H4 (cell line): ENCODE data around the gene MCUB. TPM values are rescaled to one million over a fixed set of nuclear protein-coding genes. Genes with fewer than 3 reads are reported as not detected.
"Not testable (repeated sequence)": the region's sequence is repeated elsewhere in the genome, so short reads cannot be mapped to it uniquely, and the experiment has no call there.

ENCODE experiments used
- DNase-seq: peaks from one replicate; pipeline ENCODE4 v3.0.0-alpha.2; 2015; ENCODE audit warnings: low spot score
- total RNA-seq: library from RNA; depleted of rRNA; stranded (reverse); fragments of >200 nt; shearing (Covaris generic); gene quantifications from 2 replicates; pipeline ENCODE4 v1.2.3, GENCODE V29; 2014

Gene MCUB
- total RNA-seq, 1 experiment from 2014 or later, result 11.1 TPM

GRCh38 chr4:109578846-109579245, 18.8 kb downstream of the MCUB start:
- DNase-seq, result no peak

- DNase-seq, result not testable (repeated sequence)
Measured at GRCh38 chr4:109579997-109580396, 20.0 kb downstream of the MCUB start.

DNA sequence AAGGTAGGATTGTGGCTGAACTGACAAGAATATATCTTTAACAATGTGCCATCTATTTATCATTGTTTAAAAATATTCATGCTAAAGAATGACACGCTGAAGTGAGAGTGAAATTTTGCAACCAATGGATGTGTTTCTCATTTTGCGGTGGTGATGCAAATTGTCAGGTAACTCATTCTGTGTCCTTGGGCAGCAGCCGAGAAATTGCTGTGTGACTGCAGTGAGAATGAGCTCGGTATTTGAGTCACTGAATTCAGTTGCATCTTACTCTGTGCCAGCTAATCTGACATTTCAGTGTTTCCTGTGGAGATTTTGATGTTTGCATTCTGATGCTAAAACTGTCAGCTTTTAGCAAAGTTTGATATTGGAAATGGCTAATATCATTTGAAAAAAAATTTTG, 28.1 kb downstream of the MCUB start:
- no peak for DNase-seq

- DNase-seq, result no peak
Measured at GRCh38 chr4:109589119-109589518, 29.1 kb downstream of the MCUB start.

DNA sequence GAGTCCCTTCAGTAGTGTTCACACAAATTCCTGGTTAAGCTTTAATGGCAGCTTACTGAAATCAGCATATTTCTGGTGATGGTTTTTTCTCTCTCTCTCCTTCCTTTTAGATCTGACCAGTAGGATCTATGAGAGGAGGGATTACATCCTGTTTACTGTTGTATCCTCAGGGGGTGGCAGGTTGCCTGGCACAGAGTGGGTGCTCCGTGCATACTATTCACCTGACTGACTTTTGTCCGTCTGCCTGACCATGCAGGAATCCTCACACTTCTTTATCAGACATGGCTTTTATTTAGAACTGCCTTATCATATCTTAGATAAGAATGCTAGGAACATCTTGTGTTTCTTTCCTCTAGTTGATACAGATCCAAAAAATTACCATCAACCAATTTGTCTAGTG, 29.6 kb downstream of the MCUB start:
- DNase-seq, result no peak

DNA sequence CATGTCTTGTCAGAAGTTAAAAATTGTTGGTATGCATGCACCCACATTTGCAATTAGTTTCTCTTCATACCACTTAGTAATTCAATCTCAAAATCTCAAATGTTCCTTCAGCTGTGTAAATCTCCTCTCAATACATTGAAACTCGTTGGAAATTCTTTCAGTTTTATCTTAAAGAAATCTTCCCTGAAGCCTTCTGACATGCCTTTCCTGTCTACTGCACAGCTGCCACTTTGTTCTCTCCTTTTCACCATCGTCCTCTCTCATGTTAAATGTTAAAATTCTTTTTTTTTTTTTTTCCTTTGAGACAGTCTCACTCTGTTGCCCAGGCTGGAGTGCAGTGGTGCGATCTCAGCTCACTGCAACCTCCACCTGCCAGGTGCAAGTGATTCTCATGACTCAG, 30.9 kb downstream of the MCUB start:
- no peak for DNase-seq

GRCh38 chr4:109592367-109592766, 32.3 kb downstream of the MCUB start:
- no peak for DNase-seq

- DNase-seq, result not testable (repeated sequence)
Measured at GRCh38 chr4:109595123-109595522, 35.1 kb downstream of the MCUB start.

DNA sequence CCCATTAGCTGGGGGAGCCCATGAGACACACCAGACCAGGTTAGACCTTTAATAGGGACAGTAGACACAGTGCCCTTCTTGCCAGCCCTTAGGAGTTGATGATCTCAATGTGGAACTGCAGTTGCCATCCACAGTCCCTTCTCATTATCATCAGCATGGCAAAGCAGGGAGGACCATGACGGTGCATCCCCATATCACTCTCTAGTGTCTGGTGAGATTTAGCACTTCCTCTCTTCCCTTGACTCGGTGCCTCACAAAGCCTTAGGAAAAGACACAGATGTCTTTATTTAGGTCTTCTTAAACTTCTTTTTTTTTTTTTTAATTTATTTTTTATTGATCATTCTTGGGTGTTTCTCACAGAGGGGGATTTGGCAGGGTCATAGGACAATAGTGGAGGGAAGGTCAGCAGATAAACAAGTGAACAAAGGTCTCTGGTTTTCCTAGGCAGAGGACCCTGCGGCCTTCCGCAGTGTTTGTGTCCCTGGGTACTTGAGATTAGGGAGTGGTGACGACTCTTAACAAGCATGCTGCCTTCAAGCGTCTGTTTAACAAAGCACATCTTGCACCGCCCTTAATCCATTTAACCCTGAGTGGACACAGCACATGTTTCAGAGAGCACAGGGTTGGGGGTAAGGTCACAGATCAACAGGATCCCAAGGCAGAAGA, 36.5 kb downstream of the MCUB start:
- DNase-seq, result not testable (repeated sequence)

DNA sequence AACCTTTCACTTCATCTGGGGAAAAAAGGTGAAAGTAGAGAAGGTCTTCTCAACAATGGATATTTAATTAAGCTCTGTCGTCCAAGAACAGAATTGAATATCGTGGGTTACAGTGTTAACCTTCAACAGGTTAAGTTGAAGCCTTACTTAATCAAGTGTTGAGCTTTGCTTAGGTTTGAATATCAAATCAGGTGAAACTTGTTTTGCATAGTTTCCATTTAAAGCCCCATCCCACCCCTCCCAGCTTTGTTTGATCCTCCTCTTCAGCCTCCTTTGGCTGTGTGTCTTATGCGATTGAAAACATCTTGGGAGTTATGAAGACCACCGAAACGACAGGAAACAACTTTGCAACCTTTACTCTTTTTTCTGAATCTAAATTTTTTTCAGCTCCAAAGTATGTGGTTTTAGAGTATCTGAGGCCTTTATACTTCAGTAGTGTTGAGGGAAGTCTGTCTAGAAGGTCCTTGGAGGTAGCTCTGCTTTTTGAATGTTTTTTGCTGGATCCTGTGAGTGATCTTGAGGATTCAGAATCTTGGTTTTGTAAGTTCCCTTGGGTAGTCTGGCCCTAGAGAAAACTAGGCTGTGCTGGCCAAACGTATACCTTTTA, 39.1 kb downstream of the MCUB start:
- DNase-seq, result no peak

GRCh38 chr4:109600431-109600830, 40.4 kb downstream of the MCUB start:
- no peak for DNase-seq

DNA sequence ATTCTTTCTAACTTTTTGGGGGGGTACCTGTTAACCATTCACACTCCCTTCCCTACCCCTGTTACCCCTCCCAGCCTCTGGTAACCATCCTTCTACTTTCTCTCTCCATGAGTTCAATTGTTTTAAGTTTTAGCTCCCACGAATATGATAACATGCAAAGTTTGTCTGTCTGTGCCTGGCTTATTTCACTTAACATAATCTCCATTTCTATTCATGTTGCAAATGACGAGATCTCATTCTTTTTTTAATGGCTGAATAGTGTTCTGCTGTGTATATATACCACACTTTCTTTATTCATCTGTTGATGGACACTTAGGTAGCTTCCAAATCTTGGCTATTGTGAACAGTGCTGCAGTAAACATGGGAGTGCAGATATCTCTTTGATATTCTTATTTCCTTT, 41.3 kb downstream of the MCUB start:
- DNase-seq, result no peak

DNA sequence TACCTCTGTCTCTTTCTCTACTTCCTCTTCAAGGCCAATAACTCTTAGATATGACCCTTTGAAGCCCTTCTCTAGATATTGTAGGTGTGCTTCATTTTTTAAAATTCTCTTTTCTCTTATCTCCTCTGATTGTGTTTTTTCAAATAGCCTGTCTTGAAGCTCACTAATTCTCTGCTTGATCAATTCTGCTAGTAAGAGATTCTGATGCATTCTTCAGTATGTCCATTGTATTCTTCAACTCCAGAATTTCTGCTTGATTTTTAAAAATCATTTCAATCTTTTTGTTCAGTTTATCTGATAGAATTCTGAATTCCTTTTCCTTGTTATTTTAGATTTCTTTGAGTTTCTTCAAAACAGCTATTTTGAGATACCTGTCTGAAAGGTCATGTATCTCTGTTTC, 47.9 kb downstream of the MCUB start:
- DNase-seq, result no peak

DNA sequence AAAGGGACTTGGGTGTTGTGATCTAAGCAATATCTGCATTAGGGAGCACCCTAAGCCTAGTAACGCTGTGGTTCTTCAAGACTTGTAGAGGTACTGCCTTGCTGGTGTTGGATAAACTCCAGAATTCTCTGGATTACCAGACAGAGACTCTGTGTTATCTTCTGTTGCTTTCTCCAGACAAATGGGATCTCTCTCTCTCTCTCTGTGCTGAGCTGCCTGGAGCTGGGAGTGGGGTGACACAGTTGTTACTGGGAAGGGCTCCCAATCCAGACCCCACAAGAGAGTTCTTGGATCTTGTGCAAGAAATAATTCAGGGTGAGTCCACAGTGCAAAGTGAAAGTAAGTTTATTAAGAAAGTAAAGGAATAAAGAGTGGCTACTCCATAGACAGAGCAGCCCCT, 48.8 kb downstream of the MCUB start:
- no peak for DNase-seq

DNA sequence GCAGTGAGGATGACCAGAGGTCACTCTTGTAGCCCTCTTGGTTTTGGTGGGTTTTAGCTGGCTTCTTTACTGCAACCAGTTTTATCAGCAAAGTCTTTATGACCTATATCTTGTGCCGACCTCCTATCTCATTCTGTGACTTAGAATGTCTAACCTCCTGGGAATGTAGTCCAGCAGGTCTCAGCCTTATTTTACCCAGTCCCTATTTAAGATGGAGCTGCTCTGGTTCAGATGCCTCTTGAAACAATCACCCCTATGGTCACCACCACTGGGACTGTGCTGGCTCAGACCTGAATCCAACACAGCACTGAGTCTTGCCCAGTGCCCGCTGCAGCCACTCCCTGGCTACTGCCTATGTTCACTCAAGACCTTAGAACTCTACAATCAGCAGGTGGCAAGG, 49.4 kb downstream of the MCUB start:
- DNase-seq, result no peak

DNA sequence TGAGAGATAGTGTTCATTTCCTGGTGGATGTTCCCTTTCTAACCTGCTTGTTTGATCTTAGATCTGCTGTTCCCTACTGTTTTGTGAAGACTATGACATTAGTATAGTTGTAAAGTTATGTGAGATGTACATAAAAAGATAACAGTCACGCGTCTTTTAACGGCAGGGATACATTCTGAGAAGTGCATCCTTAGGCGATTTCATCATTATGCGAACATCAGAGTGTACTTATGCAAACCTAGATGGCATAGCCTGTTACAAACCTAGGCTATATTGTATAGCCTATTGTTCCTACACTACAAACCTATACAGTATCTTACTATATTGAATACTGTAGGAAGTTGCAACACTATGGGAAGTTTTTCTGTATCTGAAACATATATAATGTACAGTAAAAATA, 50.4 kb downstream of the MCUB start:
- DNase-seq, result no peak

DNA sequence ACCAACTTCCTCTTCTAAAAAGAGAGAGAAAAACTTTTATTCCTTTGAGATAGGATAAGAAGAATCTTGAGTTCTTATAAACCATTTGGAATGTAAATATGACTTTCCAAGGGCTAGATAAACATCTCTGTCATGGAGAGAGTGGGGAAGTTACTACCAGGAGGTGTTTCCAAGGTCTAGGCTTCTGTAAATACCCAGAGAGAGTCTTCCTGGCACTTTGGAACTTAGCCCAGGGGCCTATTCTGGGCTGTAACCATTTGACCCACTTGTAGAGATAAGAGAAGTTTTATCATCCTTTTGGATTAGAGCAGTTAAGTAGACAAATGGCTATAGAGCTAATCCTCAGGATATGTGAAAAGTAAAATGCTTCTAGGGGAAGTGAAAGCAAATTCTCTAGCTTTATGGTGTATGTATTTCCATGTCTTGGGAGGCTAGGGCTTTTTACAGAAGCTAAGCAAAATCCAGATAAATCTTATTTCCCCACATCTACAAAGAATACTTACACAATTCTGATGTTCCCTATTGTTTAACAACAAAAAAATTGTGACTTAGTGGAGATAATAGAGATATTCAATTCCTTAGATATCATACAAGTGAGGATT, 51.1 kb downstream of the MCUB start:
- no peak for DNase-seq

DNA sequence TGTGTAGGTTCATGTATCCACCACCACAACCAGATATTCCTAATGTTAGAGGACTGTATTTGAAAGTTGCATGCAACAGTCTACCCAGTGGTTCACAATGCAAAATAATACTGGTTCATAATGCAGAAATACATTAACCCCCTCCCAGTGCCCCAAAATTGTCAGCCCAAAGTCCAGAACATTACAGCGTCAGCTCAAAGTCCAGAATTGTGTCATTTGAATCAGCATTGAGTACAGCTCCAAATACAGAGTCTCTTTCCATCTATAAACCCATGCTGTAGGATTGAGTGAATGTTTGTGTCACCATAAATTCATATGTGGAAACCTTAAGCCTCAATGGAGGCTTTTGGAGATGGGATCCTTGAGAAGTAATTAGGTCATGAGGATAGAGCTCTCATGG, 54.0 kb downstream of the MCUB start:
- no peak for DNase-seq

- no peak for DNase-seq
Measured at GRCh38 chr4:109614466-109614865, 54.4 kb downstream of the MCUB start.

GRCh38 chr4:109615742-109616141, 55.7 kb downstream of the MCUB start:
- no peak for DNase-seq

- no peak for DNase-seq
Measured at GRCh38 chr4:109616243-109616642, 56.2 kb downstream of the MCUB start.

GRCh38 chr4:109622626-109623025, 62.6 kb downstream of the MCUB start:
- no peak for DNase-seq

GRCh38 chr4:109624536-109624935, 64.5 kb downstream of the MCUB start:
- DNase-seq, result no peak

- DNase-seq, result no peak
Measured at GRCh38 chr4:109627361-109627760, 67.3 kb downstream of the MCUB start.
